Measurements from ENCODE around the gene CTH.
"Not testable (repeated sequence)": the region's sequence is repeated elsewhere in the genome, so short reads cannot be mapped to it uniquely, and the experiment has no call there.

Gene CTH

DNA sequence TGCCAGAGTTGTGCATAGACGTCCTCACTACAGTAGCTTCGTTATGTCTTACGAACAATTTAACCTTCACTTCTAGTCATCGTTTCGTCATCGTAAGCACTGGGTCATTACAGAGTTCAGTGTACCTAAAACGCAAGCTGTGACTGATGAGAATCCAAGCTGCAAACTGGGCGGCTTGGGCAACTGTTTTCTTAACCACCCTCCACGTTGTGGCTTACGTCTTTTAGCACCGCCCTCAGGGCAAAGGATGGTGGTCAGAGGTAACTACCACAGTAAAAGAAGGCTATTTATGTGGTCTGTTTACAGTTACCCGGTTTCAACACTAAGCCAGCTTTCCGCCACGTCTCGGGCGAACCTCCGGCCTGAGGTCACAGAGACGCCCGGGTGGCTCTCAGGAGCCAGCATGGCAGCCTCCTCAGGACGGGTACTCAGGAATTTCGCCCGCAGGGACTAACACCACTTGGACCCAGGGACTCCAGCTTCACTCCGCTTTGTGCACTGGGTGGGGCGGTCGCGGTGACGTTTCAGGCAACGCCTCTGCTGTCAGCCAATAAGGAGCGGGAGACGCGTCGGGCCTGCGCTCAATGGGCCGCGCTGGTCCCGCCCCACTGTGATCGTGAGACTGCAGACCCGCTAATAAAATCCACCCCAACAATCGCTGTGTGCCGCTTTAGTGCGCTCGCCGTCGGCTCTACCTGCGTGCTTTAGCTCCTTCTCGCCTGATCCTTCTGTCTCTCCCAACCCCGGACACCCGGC, at the start of gene CTH:
CTH (plus strand) TSS at position 665 of the 756 bp plus-strand sequence. CDS start 148 bp downstream, outside the sequence.
- H3K4me3 ChIP-seq (replicated peaks in 1 of 2; ENCODE audit: low read depth in 2 of 2, low read length in 2 of 2) = peak within 1 kb of the TSS; percentile 72 to 92
- TF ChIP-seq, protein P1, sequence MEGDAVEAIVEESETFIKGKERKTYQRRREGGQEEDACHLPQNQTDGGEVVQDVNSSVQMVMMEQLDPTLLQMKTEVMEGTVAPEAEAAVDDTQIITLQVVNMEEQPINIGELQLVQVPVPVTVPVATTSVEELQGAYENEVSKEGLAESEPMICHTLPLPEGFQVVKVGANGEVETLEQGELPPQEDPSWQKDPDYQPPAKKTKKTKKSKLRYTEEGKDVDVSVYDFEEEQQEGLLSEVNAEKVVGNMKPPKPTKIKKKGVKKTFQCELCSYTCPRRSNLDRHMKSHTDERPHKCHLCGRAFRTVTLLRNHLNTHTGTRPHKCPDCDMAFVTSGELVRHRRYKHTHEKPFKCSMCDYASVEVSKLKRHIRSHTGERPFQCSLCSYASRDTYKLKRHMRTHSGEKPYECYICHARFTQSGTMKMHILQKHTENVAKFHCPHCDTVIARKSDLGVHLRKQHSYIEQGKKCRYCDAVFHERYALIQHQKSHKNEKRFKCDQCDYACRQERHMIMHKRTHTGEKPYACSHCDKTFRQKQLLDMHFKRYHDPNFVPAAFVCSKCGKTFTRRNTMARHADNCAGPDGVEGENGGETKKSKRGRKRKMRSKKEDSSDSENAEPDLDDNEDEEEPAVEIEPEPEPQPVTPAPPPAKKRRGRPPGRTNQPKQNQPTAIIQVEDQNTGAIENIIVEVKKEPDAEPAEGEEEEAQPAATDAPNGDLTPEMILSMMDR (IDR thresholded peaks at IDR 0.05; ENCODE audit: low read depth, low read length) = no peak
- peak; percentile 97 to 98 for DNase-seq (ENCODE audit: low read depth in 2 of 2)

DNA sequence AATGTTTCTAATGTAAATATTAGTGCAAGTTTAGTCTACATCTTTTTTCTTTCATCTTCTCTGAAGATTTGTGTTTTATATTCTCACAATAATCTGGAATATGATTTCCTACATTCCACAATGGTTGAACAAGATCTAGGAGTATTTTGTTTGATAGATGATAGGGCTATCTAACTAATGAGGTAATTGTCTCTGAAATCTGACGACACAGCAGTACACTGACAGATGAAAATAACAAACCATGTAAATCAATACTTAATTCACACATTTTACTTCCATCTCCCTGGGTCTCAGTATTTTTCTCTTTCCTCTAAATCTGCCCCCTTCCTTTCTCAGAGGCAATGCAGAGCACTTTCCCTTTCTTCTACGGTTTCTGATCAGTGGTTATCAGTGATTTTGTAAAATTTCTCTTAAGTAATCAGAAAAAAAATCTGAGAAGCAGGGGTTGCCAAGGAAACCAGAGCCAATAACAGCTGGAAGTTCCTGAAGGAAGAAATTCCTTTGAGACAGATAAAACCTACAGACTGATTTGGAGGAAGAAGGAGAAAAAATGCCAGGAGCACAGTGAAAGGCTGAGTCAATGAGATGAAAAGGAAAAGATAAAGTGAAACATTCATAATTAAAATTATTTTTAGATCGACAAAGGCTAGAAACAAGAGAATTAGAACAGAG, 49.2 kb upstream of the CTH start:
- DNase-seq (ENCODE audit: low read depth in 2 of 2) = peak; percentile 31 to 71
- TF ChIP-seq, protein P1 (IDR thresholded peaks at IDR 0.05; ENCODE audit: low read depth, low read length) = no peak
- no peak overlapping the region for H3K4me3 ChIP-seq (replicated peaks in 1 of 2; ENCODE audit: low read depth in 2 of 2, low read length in 2 of 2)

DNA sequence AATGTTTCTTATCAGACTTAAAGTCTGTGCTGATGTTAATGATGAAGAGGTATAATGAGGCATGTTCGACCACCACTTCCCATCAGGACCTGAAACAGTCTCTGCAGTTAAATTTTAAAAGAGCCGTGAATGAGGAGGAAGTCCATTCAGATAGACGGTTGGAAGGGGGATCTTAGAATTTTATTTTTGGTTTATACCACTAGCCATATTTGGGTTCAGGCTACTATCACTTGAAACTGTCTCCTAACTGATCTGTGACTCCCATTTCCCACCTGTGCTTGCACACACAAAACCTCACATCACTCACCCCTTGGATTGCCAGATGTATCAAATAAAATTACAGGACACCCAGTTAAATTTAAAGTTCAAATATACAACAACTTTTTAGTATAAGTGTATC, 46.6 kb upstream of the CTH start:
- no peak for DNase-seq (ENCODE audit: low read depth in 2 of 2)
- TF ChIP-seq, protein P1 (IDR thresholded peaks at IDR 0.05; ENCODE audit: low read depth, low read length) = no peak
- no peak overlapping the region for H3K4me3 ChIP-seq (replicated peaks in 1 of 2; ENCODE audit: low read depth in 2 of 2, low read length in 2 of 2)

DNA sequence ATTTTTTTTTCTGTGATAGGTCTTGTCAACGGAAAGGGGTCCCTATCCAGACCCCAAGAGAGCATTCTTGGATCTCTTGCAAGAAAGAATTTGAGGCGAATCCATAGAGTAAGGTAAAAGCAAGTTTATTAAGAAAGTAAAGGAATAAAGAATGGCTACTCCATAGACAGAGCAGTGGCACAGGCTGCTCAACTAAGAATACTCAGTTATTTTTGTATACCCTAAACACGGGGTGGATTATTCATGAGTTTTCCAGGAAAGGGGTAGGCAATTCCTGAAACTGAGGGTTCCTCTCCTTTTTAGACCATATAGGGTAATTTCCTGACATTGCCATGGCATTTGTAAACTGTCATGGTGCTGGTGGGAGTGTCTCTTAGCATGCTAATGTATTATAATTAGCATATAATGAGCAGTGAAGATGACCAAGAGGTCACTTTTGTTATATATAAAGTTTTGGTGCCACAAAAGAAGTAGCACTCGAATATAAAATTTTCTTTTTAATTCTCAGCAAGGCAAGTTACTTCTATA, 44.6 kb upstream of the CTH start:
- not testable (repeated sequence) for H3K4me3 ChIP-seq (replicated peaks in 1 of 2; ENCODE audit: low read depth in 2 of 2, low read length in 2 of 2); DNase-seq (ENCODE audit: low read depth in 2 of 2)

DNA sequence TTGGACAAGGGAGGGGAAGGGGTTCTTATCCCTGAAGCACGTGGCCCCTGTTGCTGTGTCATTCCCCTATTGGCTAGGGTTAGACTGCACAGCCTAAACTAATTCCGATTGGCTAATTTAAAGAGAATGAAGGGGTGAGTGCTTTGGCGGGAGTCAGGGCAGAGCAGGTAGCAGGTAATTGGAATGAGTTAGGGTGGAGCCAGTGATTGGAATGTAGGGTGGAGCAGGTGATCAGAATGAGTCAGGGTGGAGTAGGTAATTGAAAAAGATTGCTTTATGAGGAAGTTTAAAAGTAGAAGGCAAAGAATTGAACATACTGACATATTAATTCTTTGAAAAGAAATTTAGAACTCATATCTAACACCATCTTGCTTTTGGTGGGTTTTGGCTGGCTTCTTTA, 44.1 kb upstream of the CTH start:
- not testable (repeated sequence) for DNase-seq (ENCODE audit: low read depth in 2 of 2); H3K4me3 ChIP-seq (replicated peaks in 1 of 2; ENCODE audit: low read depth in 2 of 2, low read length in 2 of 2)

DNA sequence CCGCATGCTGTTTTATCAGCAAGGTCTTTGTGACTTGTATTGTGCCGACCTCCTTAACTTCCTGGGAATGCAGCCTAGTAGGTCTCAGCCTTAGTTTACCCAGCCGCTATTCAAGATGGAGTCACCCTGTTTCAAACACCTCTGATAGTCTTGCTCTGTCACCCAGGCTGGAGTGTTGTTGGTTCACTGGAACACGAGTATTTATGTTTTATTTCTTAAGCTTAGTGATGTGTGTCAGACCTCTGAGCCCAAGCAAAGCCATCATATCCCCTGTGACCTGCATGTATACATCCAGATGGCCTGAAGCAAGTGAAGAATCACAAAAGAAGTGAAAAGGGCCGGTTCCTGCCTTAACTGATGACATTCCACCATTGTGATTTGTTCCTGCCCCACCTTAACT, 43.7 kb upstream of the CTH start:
- not testable (repeated sequence) for DNase-seq (ENCODE audit: low read depth in 2 of 2); H3K4me3 ChIP-seq (replicated peaks in 1 of 2; ENCODE audit: low read depth in 2 of 2, low read length in 2 of 2)

DNA sequence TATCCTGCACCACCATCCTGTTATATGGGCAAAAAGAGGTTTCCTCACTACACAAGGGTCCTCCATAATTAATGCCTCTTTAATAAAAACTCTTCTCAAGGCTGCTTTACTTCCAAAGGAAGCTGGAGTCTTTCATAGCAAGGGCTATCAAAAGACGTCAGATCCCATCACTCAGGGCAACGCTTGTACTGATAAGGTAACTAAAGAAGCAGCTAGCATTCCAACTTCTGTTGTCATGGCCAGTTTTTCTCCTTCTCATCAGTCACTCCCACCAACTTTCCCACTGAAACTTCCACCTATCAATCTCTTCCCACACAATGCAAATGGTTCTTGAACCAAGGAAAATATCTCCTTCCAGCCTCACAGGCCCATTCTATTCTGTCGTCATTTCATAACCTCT, 39.5 kb upstream of the CTH start:
- H3K4me3 ChIP-seq (replicated peaks in 1 of 2; ENCODE audit: low read depth in 2 of 2, low read length in 2 of 2); DNase-seq (ENCODE audit: low read depth in 2 of 2): not testable (repeated sequence)

DNA sequence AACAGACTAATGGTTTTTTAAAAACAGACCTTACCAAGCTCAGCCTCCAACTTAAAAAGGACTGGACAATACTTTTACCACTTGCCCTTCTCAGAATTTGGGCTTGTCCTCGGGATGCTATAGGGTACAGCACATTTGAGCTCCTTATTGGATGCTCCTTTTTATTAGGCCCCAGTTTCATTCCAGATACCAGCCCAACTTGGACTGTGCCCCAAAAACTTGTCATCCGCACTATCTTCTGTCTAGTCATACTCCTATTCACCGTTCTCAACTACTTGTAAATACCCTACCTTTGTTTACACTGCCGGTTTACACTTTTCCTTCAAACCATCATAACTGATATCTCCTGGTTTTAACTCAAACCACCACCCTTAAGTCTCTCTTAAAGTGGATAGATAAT, 38.6 kb upstream of the CTH start:
- DNase-seq (ENCODE audit: low read depth in 2 of 2) = no peak
- no peak overlapping the region for H3K4me3 ChIP-seq (replicated peaks in 1 of 2; ENCODE audit: low read depth in 2 of 2, low read length in 2 of 2)
- TF ChIP-seq, protein P1 (IDR thresholded peaks at IDR 0.05; ENCODE audit: low read depth, low read length) = no peak

DNA sequence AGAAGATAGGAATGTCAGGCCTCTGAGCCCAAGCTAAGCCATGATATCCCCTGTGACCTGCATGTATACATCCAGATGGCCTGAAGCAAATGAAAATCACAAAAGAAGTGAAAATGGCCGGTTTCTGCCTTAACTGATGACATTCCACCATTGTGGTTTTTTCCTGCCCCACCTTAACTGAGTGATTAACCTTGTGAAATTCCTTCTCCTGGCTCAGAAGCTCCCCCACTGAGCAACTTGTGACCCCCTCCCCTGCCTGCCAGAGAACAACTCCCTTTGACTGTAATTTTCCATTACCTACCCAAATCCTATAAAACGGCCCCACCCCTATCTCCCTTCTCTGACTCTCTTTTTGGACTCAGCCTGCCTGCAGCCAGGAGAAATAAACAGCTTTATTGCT, 37.5 kb upstream of the CTH start:
- not testable (repeated sequence) for DNase-seq (ENCODE audit: low read depth in 2 of 2)

More for the DNA sequence above, 37.5 kb upstream of the CTH start:
- H3K4me3 ChIP-seq (replicated peaks in 1 of 2; ENCODE audit: low read depth in 2 of 2, low read length in 2 of 2) = not testable (repeated sequence)
